ENCODE data around the gene PGGT1B. TPM values are rescaled to one million over a fixed set of nuclear protein-coding genes. Genes with fewer than 3 reads are reported as not detected.

The PGGT1B gene
- 17.0 TPM for polyA plus RNA-seq (2013, experiment 1 of 2; ENCODE audit: insufficient read length)
- polyA plus RNA-seq (2013, experiment 2 of 2; ENCODE audit: insufficient read length) = 17.3 TPM

- peak; percentile 77 for DNase-seq
Observed at GRCh38 chr5:115262321-115263077, at the start of gene PGGT1B. Gene PGGT1B, minus strand, starts transcription at chr5:115262877. Its CDS starts 26 bp downstream, at chr5:115262851.

- DNase-seq = peak; percentile 58
Observed at GRCh38 chr5:115309751-115310370, 47.2 kb upstream of the PGGT1B start.

- no peak for DNase-seq
Observed at GRCh38 chr5:115308815-115309214, 46.1 kb upstream of the PGGT1B start.

- DNase-seq = no peak
Observed at GRCh38 chr5:115306011-115306536, 43.4 kb upstream of the PGGT1B start.

GRCh38 chr5:115304496-115304895 lies 41.8 kb upstream of the PGGT1B start:
- no peak for DNase-seq

GRCh38 chr5:115298811-115299210 lies 36.1 kb upstream of the PGGT1B start:
- no peak for DNase-seq

GRCh38 chr5:115297031-115297430 lies 34.4 kb upstream of the PGGT1B start:
- DNase-seq = peak; percentile 30

GRCh38 chr5:115296124-115297022 lies 33.7 kb upstream of the PGGT1B start, which contains the start of gene CCDC112:
Gene CCDC112, minus strand, starts transcription at chr5:115296654. Its CDS starts 111 bp downstream, at chr5:115296543.
- peak; percentile 68 for DNase-seq

- DNase-seq = no peak
Observed at GRCh38 chr5:115295777-115296123, 33.1 kb upstream of the PGGT1B start.

- DNase-seq = no peak
Observed at GRCh38 chr5:115291397-115291796, 28.7 kb upstream of the PGGT1B start.

- DNase-seq = no peak
Observed at GRCh38 chr5:115289104-115289503, 26.4 kb upstream of the PGGT1B start.

GRCh38 chr5:115284021-115284420 lies 21.3 kb upstream of the PGGT1B start:
- DNase-seq = no peak

- no peak for DNase-seq
Observed at GRCh38 chr5:115282131-115282530, 19.5 kb upstream of the PGGT1B start.

- DNase-seq = no peak
Observed at GRCh38 chr5:115274584-115274983, 11.9 kb upstream of the PGGT1B start.

- no peak for DNase-seq
Observed at GRCh38 chr5:115272297-115272958, 9.8 kb upstream of the PGGT1B start.

- DNase-seq = no peak
Observed at GRCh38 chr5:115271295-115272050, 8.8 kb upstream of the PGGT1B start.

GRCh38 chr5:115267617-115268016 lies 4.9 kb upstream of the PGGT1B start:
- DNase-seq = peak; percentile 51

GRCh38 chr5:115265220-115265619 lies 2.5 kb upstream of the PGGT1B start:
- no peak for DNase-seq

GRCh38 chr5:115264786-115265185 lies 2.1 kb upstream of the PGGT1B start:
- DNase-seq = no peak

- no peak for DNase-seq
Observed at GRCh38 chr5:115263078-115263380, 352 bp upstream of the PGGT1B start.

- DNase-seq = no peak
Observed at GRCh38 chr5:115262011-115262320, 711 bp downstream of the PGGT1B start.

- no peak for DNase-seq
Observed at GRCh38 chr5:115260248-115260647, 2.4 kb downstream of the PGGT1B start.

All from fibroblast of skin of back (primary cell).